ENCODE results near the gene FXYD6. TPM values are rescaled to one million over a fixed set of nuclear protein-coding genes. Genes with fewer than 3 reads are reported as not detected.

The FXYD6 gene
- total RNA-seq, 1 experiment from 2014 or later: not detected

DNA sequence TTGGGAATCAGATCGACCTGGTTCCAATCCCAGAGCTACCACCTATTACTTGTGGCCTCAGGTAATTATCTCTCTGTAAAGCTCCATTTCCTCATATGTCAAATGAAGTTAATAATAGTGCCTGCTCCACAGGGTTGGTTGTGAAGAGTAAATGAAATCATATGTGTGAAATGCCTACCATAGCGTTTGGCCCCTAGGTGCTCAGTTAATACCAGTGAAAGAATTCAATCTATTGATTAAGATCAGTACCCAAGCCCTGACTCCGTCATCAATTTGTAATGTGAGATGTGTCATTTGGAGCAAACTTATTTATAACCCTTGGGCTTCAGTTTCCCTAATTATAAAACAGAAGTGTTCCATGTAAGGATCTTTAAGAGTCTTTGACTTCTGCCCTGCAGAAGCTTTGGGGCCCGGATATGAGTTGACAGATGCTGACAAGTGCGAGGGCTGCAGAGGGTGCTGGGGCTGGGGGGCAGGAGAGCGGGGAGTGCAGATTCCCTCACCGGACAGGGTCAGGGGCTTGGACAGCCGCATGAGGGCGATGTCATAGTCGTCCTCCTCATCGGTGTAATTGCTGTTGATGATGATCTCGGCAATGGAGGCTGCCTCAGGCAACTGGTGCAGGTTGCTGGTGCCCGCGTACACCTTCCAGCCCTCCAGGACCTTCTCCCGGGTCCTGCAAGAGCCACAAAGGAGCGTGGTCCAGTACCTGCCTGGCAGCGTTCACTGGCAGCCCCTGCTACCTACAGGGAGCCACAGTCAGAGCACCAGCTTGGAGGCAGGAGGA is 31.8 kb upstream of the FXYD6 start:
- H3K79me2 ChIP-seq (ENCODE audit: low read length): no peaks in the 10 kb centered on the region
- H4K20me1 ChIP-seq (ENCODE audit: low read length): no peaks in the 10 kb centered on the region
- no peak overlapping the region for H3K4me2 ChIP-seq (ENCODE audit: low read length)
- no peak overlapping the region for H3K4me3 ChIP-seq (ENCODE audit: low read length)
- ATAC-seq: no peak
- H3K27me3 ChIP-seq (ENCODE audit: low read length): peaks cover 44% of the 10 kb centered on the region
- no peak overlapping the region for H3K9ac ChIP-seq (ENCODE audit: low read length)
- BruUV-seq (replicated peaks): no TSS peak
- no peaks in the 10 kb centered on the region for H3K9me3 ChIP-seq (ENCODE audit: low read length)
- TF ChIP-seq EZH2phosphoT487 (IDR thresholded peaks at IDR 0.05; ENCODE audit: borderline replicate concordance, low read length): no peak
- no peak for TF ChIP-seq EZH2 (IDR thresholded peaks at IDR 0.05; ENCODE audit: low read length, unreplicated experiment)
- TF ChIP-seq, protein P1, sequence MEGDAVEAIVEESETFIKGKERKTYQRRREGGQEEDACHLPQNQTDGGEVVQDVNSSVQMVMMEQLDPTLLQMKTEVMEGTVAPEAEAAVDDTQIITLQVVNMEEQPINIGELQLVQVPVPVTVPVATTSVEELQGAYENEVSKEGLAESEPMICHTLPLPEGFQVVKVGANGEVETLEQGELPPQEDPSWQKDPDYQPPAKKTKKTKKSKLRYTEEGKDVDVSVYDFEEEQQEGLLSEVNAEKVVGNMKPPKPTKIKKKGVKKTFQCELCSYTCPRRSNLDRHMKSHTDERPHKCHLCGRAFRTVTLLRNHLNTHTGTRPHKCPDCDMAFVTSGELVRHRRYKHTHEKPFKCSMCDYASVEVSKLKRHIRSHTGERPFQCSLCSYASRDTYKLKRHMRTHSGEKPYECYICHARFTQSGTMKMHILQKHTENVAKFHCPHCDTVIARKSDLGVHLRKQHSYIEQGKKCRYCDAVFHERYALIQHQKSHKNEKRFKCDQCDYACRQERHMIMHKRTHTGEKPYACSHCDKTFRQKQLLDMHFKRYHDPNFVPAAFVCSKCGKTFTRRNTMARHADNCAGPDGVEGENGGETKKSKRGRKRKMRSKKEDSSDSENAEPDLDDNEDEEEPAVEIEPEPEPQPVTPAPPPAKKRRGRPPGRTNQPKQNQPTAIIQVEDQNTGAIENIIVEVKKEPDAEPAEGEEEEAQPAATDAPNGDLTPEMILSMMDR (conservative IDR thresholded peaks at IDR 0.05; ENCODE audit: low read depth, low read length): no peak
- H2AFZ ChIP-seq (ENCODE audit: low read length): no peak overlapping the region
- no peaks in the 10 kb centered on the region for H3K36me3 ChIP-seq (ENCODE audit: low read depth, low read length)
- no peaks in the 10 kb centered on the region for H3K9me2 ChIP-seq (replicated peaks; ENCODE audit: low read length)
- ChIA-PET POLR2A (ENCODE audit: unreplicated experiment) (no interaction called here), CTCF (no interaction called here)
- intact Hi-C loops (cut with micrococcal nuclease): no loop called here
- H3K27ac ChIP-seq (ENCODE audit: low read length): no peak overlapping the region
- H3F3A ChIP-seq (ENCODE audit: low read length, unreplicated experiment): no peaks in the 10 kb centered on the region
- peaks cover 5% of the 10 kb centered on the region for H3K4me1 ChIP-seq (ENCODE audit: insufficient read depth, low read length)
- DNase-seq: no peak

DNA sequence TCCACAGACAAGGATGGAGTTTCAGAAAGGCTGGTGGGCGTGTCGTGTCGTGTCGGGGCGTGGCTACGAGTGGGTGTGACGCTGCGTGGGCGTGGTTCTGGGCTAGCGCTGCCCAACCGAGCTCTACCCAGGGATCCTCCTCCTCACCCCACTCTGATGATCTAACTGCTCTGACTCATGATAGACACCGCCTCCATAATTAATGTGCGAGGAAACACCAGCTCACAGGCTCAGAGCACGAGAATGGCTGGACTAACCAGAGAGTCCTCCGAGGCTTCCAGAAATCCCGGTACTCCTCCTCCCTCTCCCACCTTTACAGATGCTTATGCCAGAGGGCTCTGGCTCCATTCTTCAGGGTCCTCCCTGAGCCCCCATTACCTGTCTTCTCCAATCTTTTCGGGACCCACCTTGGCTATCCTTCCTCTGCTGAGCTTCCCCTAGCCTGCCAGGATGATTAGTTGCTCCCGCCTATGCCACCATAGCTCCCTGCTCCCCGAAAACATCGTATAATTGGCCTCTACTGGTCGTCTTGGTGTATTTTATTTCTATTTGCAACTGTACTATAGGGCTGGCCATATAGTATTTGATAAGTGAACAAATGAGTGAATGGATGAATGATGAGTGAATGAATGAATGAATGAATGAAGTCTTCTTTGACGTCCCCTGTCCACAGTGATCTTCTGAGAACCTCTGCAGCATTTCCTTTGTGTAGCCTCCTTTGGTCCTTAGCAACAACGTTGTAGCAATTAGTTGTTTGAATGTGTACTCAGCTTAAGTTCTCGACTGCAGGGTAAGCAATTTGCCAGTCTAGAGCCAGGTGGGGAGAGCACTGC is 31.0 kb upstream of the FXYD6 start:
- Histone ChIP-seq H2AFZ (ENCODE audit: low read length) (peak overlapping the region; percentile 28; the same call in 1 of the 2 replicates), H3K4me1 (ENCODE audit: insufficient read depth, low read length) (peaks cover 5% of the 10 kb centered on the region), H3K36me3 (ENCODE audit: low read depth, low read length) (no peaks in the 10 kb centered on the region), H3K9me2 (replicated peaks; ENCODE audit: low read length) (no peaks in the 10 kb centered on the region), H3K27me3 (ENCODE audit: low read length) (peaks cover 44% of the 10 kb centered on the region), H3K9ac (ENCODE audit: low read length) (no peak overlapping the region), H3K4me3 (ENCODE audit: low read length) (no peak overlapping the region), H4K20me1 (ENCODE audit: low read length) (no peaks in the 10 kb centered on the region), H3F3A (ENCODE audit: low read length, unreplicated experiment) (no peaks in the 10 kb centered on the region), H3K79me2 (ENCODE audit: low read length) (no peaks in the 10 kb centered on the region), H3K4me2 (ENCODE audit: low read length) (peak overlapping the region; percentile 29), H3K9me3 (ENCODE audit: low read length) (no peaks in the 10 kb centered on the region), H3K27ac (ENCODE audit: low read length) (0 out of 2 replicates have a peak overlapping the region, but pooled peaks have one; percentile 1)
- ATAC-seq (peak; percentile 84), DNase-seq (peak; percentile 89)
- intact Hi-C loops (cut with micrococcal nuclease): no loop called here
- CTCF ChIA-PET: no interaction called here
- no TSS peak for BruUV-seq (replicated peaks)
- POLR2A ChIA-PET (ENCODE audit: unreplicated experiment): no interaction called here
- no peak for TF ChIP-seq EZH2 (IDR thresholded peaks at IDR 0.05; ENCODE audit: low read length, unreplicated experiment)
- TF ChIP-seq EZH2phosphoT487 (IDR thresholded peaks at IDR 0.05; ENCODE audit: borderline replicate concordance, low read length): no peak
- TF ChIP-seq, protein P1 (conservative IDR thresholded peaks at IDR 0.05; ENCODE audit: low read depth, low read length): no peak
